Globus pallidus (tissue), 1 donor: ENCODE measurements around the gene ADARB1.
"Not testable (repeated sequence)": the region's sequence is repeated elsewhere in the genome, so short reads cannot be mapped to it uniquely, and the experiment has no call there.

Experiments used
- DNase-seq: peaks from one replicate; pipeline ENCODE4 v3.0.0-alpha.2; 2015; ENCODE audit warnings: low spot score

Gene ADARB1

DNA sequence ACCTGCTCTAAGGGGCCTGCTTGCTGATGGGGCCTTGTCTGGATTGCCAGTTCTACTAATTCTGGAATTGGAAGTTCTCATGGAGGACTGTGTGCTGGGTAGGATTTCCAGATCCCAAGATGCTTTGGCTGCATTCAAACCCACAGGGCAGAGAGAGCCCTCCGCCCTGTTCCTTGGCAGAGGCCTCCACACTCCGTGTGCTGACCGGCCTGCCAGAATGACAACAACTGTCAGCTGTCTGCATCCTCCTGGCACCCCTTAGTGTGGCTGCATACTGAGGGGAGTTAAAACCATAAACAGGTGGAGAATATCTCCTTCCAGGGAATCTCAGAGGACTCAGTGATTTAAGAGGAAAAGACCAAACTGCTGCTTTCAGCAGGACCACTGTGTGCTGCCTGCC, 60.7 kb downstream of the ADARB1 start:
- DNase-seq = no peak

DNA sequence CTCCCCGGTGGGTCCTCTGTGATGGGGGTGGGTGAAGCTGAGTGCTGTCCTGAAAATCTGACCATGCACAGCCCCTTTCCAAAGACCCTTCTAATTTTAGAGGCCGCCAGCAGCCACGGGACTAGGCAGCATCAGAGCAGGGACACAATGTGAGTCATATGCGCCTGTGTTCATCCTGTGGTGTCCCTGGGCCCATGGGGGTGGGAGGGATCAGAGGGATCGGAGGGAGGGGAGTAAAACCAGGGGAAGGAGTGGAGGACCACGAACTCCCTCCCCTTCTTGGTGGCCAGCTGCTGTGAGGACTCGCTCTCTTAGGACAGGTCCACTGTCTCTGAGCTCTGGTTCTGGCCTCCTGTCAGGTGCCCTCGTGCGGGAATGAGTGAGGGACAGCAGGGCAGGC, 61.5 kb downstream of the ADARB1 start:
- DNase-seq = no peak

DNA sequence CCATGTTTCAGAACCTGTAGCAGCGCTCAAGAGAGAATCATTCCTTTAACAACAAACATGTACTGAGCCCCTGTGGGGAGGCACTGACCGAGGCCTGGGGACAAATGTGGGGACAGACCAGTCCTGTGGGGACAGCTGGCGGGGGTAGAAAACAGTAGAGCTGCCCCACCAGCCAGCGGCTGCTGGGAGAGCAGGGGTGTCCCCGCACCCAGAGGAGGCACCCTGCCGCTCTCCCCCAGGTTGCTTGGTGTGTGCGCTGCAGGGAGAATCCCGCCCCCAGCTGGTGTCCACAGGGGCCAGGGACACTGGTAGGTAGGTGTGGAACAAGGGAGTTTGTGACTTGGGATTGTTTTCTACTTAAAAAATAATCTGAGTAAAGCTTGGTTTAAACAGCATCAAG, 62.1 kb downstream of the ADARB1 start:
- no peak for DNase-seq

DNA sequence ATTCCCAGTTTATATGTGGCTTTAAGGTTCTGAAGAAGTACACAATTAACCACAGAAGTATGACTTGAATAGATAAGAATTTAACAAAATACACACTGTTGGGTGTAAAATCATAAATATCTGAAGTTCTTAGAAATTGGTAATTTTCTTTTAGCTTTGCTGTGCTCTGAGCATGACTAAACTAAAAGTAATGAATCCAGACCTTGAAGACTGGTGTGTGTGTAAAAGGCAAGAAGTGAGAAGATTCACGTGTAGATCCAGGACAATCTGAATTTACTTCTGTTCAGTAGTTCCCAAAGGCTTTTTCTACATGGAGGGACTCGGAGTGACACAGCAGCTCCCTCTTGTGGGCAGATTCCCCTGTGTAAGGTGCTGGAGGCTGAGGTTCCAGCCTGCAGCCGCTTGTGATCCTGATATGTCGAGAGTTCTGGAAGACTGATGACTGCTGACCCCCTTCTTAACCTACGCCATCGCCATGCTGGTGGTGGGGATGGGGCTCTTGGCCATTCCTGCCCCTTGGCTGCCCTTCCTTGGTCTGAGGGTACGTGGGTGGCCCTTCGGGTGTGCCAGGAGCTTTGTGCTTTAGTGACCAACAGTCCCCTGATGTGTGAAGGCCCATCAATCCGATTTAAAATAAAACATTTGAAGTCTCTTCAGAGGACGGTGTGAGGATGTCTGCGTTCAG, 62.7 kb downstream of the ADARB1 start:
- DNase-seq = peak; percentile 62

DNA sequence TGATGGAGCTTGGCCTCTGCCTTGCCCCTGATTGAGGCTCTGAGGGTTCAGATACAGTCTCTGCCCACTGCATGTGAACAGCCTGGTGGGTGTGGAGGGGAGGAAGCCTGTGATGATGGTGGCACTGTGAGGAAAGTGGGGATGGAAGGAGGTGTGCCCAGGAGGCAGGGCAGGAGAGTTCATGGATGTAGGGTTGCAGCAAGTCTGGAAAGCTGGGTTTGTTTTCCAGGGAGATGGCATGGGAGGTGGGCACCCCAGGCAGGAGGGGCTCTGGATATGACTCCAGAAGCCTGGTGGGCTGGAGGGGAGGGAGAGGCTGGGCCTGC, 63.2 kb downstream of the ADARB1 start:
- no peak for DNase-seq

DNA sequence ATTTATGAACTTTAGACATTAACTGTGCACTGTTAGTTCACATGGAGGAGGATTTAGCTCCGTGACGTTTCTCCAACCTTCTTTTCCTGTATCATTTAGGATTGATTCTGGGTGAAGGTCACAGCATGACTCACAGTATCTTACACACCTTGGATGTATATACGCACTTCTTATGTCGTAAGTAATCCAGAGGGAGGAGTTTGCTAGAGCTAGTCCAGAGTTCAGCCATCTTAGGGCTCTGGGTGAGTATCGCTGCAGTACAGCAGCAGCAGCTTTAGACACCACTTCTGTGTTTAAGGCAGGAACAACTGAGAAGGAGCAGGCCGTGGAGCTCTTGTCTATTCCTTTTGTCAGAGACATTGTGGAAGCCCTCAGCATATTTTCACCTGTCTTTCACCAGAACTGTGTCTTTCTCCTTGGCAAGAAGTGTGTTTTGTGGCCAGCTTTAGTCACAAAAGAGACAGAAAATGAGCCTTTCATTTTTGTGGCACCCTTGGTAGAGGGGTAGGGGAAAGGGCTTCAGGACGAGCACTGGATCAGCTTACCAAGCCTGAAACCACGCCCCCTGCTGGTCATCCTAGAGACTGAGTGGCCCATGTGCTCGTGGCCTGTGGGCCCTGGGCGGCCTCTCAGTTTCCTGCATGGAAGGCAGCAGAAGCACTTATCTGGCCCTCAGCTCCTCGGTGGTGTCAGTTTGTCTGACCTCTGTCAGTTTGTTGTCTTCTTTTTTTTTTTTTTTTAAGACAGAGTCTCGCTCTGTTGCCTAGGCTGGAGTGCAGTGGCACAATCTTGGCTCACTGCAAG, 64.0 kb downstream of the ADARB1 start:
- peak; percentile 31 for DNase-seq

DNA sequence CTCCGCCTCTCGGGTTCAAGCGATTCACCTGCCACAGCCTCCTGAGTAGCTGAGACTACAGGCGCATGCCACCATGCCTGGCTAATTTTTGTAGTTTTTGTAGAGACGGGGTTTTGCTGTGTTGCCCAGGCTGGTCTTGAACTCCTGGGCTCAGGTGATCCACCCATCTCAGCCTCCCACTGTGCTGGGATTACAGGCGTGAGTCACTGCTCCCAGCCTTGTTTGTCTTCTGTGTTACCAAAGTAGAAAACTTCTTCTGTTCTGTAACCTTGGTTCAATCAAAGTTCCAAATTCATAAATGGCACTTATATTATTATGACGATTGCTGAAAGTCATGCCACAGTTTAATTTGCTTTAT, 64.6 kb downstream of the ADARB1 start:
- DNase-seq = not testable (repeated sequence)

DNA sequence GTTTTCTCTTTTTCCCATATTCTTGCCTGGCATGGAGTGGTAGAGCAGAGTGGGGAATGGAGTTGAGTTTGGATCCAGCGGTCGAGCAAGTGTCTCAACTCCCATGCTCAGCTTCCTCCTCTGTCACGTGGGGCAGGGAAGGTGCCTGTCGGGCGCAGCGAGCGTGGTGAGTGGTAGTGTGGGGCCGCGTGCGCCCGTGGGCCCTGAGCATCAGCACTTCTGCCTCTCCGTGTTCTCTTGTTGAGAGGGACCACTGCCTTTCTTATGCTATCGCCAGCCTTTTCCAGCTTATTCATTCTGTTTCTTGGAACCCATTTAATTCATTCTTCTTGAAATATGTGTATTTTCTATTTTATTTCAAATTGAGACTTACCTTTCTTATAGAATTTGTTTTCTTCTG, 65.1 kb downstream of the ADARB1 start:
- no peak for DNase-seq

DNA sequence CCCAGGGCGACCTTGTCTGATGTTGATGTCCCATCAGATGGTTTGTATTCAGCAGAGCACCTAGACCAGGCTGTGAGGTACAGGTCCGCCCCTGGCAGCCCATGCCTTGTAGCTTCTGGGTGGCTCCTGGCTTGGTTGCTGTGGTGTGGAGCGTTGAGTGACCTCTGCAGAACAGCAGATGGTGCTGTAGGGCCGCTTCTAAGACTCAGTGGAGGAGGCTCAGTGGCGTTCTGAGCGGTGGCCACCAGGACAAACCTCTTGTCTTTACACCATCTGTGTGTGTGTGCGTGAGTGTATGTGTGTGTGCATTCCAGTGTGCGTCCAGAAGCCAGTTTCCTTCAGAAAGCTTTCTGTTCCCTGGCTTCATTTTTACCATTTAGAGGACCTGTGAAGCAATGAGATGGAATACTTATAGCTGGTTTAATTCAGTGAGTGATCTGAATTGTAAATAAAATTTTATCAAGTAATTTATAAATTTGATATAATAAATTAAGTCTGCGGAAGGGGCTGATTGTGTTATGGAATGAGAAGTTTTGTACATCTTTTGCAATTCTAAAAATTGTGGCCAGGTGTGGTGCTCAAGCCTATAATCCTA, 66.1 kb downstream of the ADARB1 start:
- peak; percentile 61 for DNase-seq

DNA sequence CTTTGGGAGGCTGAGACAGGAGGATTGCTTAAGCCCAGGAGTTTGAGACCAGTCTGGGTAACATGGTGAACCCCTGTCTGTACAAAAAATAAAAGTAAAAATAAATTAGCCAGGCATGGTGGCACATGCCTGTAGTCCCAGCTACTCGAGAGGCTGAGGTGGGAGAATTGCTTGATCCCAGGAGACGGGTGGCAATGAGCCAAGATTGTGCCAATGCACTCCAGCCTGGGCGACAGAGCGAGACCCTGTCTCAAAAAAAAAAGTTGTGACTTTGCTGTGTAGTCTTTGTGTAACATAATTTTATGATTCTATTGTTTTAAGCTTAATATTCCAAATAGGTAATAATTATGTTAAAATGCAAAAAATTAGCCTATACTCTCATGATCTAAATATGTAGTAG, 66.6 kb downstream of the ADARB1 start:
- not testable (repeated sequence) for DNase-seq

DNA sequence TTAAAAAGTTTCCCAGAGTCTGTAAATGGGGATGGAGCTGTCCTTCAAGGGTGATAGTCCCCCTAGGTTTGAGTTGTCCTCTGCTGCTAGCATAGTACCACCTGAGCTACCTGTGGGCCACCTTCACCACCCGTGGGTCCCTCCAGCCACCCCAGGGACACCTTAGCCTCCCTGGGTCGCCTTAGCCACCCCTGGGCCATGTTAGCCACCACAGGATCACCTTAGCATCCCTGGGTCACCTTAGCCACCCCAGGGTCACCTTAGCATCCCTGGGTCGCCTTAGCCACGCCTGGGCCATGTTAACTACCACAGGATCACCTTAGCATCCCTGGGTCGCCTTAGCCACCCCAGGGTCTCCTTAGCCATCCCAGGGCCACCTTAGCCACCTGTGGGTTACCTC, 67.1 kb downstream of the ADARB1 start:
- no peak for DNase-seq

DNA sequence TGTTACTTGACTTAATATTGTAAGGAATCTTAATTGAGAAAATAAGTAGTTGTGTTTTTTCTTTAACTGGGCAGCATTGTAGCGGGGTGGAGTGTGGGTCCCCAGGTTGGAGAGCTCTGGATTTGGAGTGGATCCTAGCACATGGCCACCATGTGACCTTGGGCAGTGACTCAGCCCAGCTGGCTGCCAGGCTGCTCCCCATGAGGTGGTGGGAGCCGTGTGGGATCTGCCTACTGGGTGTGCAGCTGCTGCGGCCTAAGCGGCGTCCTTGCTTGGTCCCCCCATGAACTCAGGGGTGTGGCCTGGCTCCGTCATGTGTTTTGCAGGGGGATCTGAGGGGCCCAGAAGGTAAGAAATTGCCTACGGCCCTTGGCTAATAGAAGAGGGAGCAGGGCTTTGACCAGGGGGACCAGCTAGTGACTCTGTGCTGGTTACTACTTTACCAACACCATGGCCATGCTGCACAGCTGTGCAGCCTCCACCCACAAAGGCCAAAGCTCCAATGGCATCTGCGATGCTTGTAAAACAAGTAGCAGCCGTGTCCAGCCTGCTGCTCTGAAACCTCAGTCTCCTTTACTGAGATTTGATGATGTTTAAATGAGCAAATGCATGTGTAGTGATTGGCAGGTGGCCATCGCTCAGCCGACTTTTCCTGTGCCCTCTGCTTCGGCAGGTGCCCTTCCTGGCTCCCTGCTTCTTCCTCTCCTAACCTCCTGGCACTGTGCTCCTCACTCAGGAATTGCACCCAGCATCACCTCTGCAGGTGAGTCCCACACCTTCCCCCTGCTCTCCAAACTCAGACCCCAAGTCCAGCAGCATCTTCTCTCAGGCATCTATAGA, 68.3 kb downstream of the ADARB1 start:
- no peak for DNase-seq

DNA sequence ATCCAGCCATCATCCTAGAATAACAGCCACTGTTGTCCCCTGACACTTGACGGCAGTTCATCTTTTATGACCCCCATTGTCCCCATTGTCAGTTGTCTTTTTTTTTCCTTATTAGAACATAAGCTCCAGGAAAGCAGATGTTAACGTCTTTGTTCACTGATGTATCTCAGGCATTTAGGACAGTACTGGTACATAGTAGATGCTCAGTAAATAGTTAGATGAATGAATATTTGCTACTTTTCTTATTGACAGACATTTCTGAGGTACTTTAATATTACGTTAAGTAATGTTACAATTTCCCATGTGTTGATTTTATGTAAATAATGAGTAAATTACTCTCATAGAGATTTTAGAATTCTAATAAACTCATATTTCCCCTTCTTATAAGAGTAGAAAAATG, 69.5 kb downstream of the ADARB1 start:
- DNase-seq = no peak

DNA sequence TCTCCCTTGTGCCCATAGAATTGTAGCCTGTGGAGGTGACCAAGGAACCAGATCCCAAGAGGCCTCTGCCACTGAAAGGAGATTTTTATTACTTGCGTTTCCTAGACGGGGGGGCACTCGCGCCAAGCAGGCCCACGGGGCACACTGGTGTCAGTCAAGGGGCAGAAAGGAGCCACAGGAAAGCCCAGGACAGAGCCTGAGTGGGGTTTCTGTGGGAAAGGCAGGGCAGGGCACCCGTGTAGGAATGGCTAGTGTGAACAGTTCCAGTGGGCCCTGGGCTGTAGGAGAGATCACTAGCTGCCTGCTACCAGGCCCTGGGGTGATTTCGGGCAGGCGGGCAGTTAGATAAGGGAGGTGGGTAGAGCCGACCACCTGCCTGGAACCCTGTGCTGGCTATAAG, 70.8 kb downstream of the ADARB1 start:
- DNase-seq = no peak

DNA sequence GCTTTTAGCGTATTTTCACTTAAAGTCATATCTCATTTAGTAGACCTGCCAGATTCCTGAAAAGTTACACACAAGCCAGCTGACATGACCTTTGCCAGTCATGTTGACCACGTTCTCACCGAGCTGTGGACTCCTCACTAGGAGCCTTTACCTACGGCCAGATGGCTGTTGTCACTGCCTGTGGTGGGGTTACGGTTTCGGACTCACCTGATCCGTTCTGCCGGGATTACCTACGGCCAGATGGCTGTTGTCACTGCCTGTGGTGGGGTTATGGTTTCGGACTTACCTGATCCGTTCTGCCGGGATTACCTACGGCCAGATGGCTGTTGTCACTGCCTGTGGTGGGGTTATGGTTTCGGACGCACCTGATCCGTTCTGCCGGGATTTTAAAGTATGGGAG, 71.5 kb downstream of the ADARB1 start:
- DNase-seq = not testable (repeated sequence)

DNA sequence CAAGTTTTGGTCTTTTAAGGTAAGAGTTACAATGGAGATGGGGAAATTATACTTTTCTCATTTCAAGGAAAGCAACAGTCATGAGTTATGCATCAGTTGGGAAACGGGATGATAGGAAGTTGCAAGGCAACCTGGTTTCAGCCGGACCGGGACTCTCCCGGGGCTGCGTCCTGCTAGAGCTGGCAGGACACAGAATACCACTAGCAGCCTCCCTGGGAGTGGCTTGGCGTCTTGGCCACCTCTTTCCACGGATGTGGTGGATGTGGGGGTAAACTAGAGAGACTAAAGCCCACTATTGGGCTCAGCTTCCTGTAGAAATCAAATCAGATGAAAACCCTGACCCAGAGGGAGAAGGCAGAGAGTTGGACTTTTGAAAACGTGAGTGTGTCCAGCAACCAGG, 71.9 kb downstream of the ADARB1 start:
- no peak for DNase-seq

DNA sequence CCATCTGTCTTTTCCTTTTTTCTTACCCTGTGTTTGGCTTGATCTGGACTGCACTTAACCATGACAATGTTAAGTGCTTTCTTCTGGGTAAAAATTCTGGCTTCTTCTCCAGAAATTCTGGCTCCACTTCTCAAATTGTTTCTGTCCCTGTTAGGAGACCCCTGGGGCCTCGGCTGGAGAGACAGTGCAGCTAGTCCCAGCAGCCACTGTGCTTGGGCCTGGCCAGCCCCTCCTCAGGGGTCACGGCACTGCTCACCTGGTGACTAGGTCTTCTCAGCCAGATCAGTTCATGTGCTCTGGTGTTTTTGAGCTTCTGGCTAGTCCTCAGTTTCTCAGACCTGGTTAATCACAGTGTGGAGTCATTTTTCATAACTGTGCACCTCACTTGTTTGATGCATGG, 72.4 kb downstream of the ADARB1 start:
- no peak for DNase-seq

DNA sequence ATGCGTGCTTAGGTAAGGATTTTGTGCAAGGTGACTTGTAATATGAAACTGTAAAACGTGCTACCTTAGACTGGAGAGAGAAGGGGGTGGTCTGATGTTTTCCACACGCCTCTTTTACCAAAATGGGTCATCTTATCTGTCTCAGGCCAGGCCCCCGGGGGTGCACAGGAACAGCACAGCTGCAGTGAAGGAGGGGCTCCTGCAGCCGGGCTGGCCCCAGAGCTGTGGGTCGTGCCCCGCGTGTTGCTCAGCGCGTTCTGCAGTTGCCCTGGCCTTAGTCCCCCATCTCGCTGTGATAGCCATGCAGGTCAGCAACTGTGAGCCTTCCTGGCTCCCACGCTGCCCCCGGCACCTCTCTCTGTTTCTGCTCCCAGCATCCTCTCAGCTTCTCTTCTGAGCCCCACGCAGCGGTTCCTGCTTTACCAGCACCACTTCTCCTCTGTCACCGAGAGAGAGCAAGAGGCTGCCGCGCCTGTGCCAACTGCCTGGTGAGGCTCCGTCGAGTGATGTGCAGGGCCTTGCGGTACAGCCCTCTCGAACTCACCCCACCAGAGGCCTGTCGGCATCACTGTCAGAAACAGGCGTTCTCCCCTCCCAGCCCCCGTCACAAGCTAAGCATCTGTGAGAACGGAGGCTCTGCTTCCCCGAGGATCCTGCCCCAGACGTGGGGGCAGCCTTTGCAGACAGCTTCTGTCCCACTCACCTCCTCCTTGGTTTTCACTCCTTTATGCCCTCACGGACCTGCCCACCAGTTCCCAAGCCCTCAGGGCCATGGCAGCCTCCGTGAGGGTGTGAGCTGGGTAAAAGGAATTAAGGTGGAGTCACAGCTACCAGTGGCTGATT, 73.3 kb downstream of the ADARB1 start:
- no peak for DNase-seq

DNA sequence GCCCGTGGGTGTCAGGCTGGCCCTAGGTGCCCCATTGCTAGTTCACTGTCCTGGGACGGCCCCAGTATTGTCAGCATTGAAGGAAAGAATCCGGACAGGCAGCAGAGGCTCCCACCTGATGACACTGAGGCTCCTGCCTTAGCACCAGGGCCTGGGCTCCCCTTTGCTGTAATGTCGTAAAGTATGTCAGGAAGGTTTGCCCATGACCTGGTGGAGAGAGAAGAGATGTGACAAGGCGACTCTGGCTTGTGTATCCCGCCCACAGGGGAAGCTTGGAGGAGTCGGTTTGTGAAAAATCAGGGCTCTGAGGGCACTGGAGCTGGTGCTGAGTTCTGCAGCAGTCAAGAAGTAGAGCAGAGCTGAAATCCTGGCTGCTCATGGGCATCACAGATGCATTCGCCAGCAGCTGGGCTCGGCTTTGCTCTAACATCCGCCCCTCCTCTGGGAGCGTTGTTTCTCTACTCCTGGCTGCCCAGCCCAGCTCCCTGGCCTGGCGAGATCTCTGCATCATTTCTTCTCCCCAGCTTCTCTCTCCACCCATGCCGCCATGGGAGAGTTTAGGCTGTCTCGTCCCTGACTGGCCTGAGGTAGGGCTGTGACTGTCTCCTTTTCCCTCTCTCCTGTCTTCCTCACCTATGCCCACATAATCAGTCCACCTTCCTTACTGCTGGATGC, 74.1 kb downstream of the ADARB1 start:
- DNase-seq = no peak

DNA sequence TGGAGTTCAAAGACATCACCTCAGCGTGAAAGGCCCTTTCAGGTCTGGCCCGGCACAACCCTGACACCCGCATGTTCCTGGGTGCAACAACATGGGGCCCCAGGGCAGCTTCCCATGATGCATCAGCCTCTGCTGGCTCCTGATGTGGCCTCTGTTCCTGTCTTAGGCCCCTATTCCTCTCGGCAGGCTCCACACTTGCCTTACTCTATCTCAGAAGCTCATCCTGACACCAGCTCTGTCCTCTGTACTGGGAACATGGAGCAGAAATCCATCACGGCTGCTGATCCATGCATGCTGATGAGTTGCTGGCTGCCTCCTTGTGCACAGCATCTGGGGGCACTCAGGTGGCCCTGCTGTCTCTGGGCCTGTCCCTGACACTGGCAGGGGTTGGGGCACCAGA, 74.6 kb downstream of the ADARB1 start:
- no peak for DNase-seq

DNA sequence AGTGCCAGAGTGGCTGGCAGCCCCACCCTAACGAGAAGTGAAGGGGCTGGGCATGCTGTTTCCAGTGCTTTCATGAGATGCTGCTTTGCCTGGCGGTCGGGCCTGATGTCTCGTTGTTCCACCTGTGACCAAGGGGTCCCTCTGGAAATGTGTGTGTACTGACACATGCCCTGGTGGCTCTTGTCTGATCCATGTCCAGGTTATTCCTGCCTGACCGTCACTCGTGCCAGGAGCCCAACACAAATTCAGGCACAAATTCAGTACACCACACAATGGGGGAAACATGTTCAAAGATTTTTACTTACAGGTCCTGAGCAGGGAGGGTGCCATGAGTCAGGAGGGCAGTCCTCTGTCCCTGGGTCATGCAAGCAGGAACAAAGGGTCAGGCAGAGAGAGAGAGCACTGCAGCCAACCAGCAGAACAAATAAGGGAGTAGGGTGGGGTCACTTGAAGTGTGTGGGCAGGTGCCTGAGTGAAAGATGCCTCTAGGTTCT, 76.3 kb downstream of the ADARB1 start:
- DNase-seq = no peak
